H1 (cell line): ENCODE results near the gene GRIA4. TPM values are rescaled to one million over a fixed set of nuclear protein-coding genes. Genes with fewer than 3 reads are reported as not detected.

Experiments
- CTCF ChIA-PET: fragments of 300-600 bp; sonication (Branson Sonifier 250); formaldehyde crosslinking; loops from one replicate; lab custom pipeline; 2021; ENCODE audit not compliant: partially characterized antibody; lab: Charles Lee
- POLR2A ChIA-PET: fragments of 300-600 bp; sonication (Branson Sonifier 250); formaldehyde crosslinking; loops from one replicate; lab custom pipeline; 2021; ENCODE audit warnings: inconsistent platforms; ENCODE audit not compliant: partially characterized antibody; lab: Charles Lee
- DNase-seq, 2 experiments: peaks; one replicate each; pipeline versions ENCODE4 v3.0.0 to v3.0.0-alpha.2; 2010 to 2022; ENCODE audit warnings: low spot score in 2 of 2, low read depth in 1 of 2, mixed read lengths in 1 of 2
- FAIRE-seq: peaks from 2 replicates; lab custom pipeline; 2011; peaks lifted over from hg19 to GRCh38; lab: Jason Lieb, UNC
- H2AFZ ChIP-seq: 2 replicates; pipeline ENCODE4 v1.8.1; 2012; ENCODE audit warnings: low read length, inconsistent platforms
- H2AK5ac ChIP-seq: 2 replicates; pipeline ENCODE4 v1.6.1; 2013; ENCODE audit warnings: low read depth, low read length
- H2BK120ac ChIP-seq: replicated peaks from 2 replicates; pipeline ENCODE3; 2013; ENCODE audit warnings: low read depth, low read length, inconsistent platforms
- H2BK12ac ChIP-seq: 2 replicates; pipeline ENCODE4 v1.6.1; 2013; ENCODE audit warnings: low read depth, low read length
- H2BK15ac ChIP-seq: 2 replicates; pipeline ENCODE4 v1.6.1; 2013; ENCODE audit warnings: low read length
- H2BK20ac ChIP-seq: 2 replicates; pipeline ENCODE4 v1.6.1; 2013; ENCODE audit warnings: low read length
- H2BK5ac ChIP-seq: 2 replicates; pipeline ENCODE4 v1.6.1; 2013; ENCODE audit warnings: low read depth, low read length
- H3K14ac ChIP-seq: 2 replicates; pipeline ENCODE4 v1.6.1; 2013; ENCODE audit warnings: inconsistent platforms; ENCODE audit not compliant: insufficient read length
- H3K18ac ChIP-seq: 2 replicates; pipeline ENCODE4 v1.6.1; 2013; ENCODE audit warnings: low read length; ENCODE audit errors: extremely low read depth
- H3K23ac ChIP-seq: 2 replicates; pipeline ENCODE4 v1.6.1; 2013; ENCODE audit warnings: inconsistent platforms; ENCODE audit not compliant: insufficient read length
- H3K23me2 ChIP-seq: 2 replicates; pipeline ENCODE4 v1.6.1; 2013; ENCODE audit warnings: low read depth, low read length
- H3K27ac ChIP-seq: 2 replicates; pipeline ENCODE4 v1.6.1; 2011; ENCODE audit warnings: low read depth, low read length, inconsistent platforms
- H3K27me3 ChIP-seq, 4 experiments: replicated peaks in 1 of 4; 1 replicate in 1 of 4; 2 replicates in 3 of 4; pipeline versions ENCODE4 v1.6.1 to v1.8.1; 2011 to 2013; ENCODE audit warnings: low read length in 3 of 4, mild to moderate bottlenecking in 3 of 4, inconsistent platforms in 2 of 4, mixed read lengths in 2 of 4, moderate library complexity in 1 of 4; ENCODE audit not compliant: control insufficient read depth in 3 of 4, insufficient read depth in 3 of 4; ENCODE audit errors: extremely low read depth in 1 of 4
- H3K36me3 ChIP-seq, 4 experiments: 2 replicates each; pipeline versions ENCODE4 v1.6.1 to v1.8.1; 2011 to 2013; ENCODE audit warnings: mild to moderate bottlenecking in 4 of 4, low read length in 3 of 4, moderate library complexity in 2 of 4, control low read depth in 1 of 4, inconsistent platforms in 1 of 4; ENCODE audit not compliant: insufficient read depth in 4 of 4, control insufficient read depth in 2 of 4
- H3K4ac ChIP-seq: replicated peaks from 2 replicates; pipeline ENCODE3; 2013; ENCODE audit warnings: low read length, low read depth, mixed read lengths, inconsistent platforms; ENCODE audit not compliant: insufficient read length
- H3K4me1 ChIP-seq, 4 experiments: replicated peaks in 1 of 4; 1 replicate in 1 of 4; 2 replicates in 3 of 4; pipeline versions ENCODE4 v1.6.1 to v1.8.1; 2011 to 2013; ENCODE audit warnings: low read length in 3 of 4, inconsistent platforms in 2 of 4, mixed read lengths in 1 of 4; ENCODE audit not compliant: insufficient read depth in 4 of 4, control insufficient read depth in 3 of 4
- H3K4me2 ChIP-seq, 2 experiments: 2 replicates each; pipeline versions ENCODE4 v1.6.1 to v1.8.1; 2011 to 2013; ENCODE audit warnings: low read depth in 2 of 2, low read length in 2 of 2, control low read depth in 1 of 2, inconsistent platforms in 1 of 2, mild to moderate bottlenecking in 1 of 2; ENCODE audit not compliant: insufficient read depth in 1 of 2
- H3K4me3 ChIP-seq, 4 experiments: fragments of 200-600, 300-600 bp in 1 of 4; sonication (generic), shearing (Covaris generic), sonication (Bioruptor Twin) in 1 of 4; 2 replicates each; pipeline versions ENCODE4 v1.5.1 to v1.8.1; 2011 to 2016; ENCODE audit warnings: low read length in 4 of 4, low read depth in 3 of 4, control low read depth in 2 of 4, inconsistent platforms in 2 of 4, mild to moderate bottlenecking in 2 of 4, mixed read lengths in 1 of 4, moderate library complexity in 1 of 4; ENCODE audit not compliant: insufficient read depth in 2 of 4; ENCODE audit errors: extremely low read depth in 1 of 4
- H3K56ac ChIP-seq: replicated peaks from 2 replicates; pipeline ENCODE3; 2013; ENCODE audit warnings: low read depth, mild to moderate bottlenecking, mixed read lengths, low read length, inconsistent platforms; ENCODE audit not compliant: insufficient read length
- H3K79me1 ChIP-seq: 2 replicates; pipeline ENCODE4 v1.6.1; 2013; ENCODE audit warnings: low read depth, low read length, control low read depth
- H3K79me2 ChIP-seq, 2 experiments: 2 replicates each; pipeline versions ENCODE4 v1.6.1 to v1.8.1; 2012 to 2013; ENCODE audit warnings: low read length in 2 of 2, mild to moderate bottlenecking in 2 of 2, inconsistent platforms in 1 of 2; ENCODE audit not compliant: insufficient read depth in 2 of 2, control insufficient read depth in 1 of 2
- H3K9ac ChIP-seq, 4 experiments: replicated peaks in 1 of 4; 1 replicate in 1 of 4; 2 replicates in 3 of 4; pipeline versions ENCODE4 v1.6.1 to v1.8.1; 2011 to 2013; ENCODE audit warnings: low read depth in 3 of 4, low read length in 3 of 4, control low read depth in 2 of 4, mild to moderate bottlenecking in 2 of 4, moderate library complexity in 2 of 4, inconsistent platforms in 1 of 4; ENCODE audit errors: extremely low read depth in 1 of 4
- H3K9me3 ChIP-seq, 2 experiments: 2 replicates each; pipeline versions ENCODE4 v1.6.1 to v1.8.1; 2012 to 2013; ENCODE audit warnings: mild to moderate bottlenecking in 2 of 2, moderate library complexity in 2 of 2, control low read depth in 1 of 2, inconsistent platforms in 1 of 2, low read depth in 1 of 2, low read length in 1 of 2, mixed read lengths in 1 of 2; ENCODE audit not compliant: insufficient read depth in 2 of 2
- H4K20me1 ChIP-seq, 2 experiments: replicated peaks in 1 of 2; 2 replicates each; pipeline versions ENCODE3 to v1.8.1; 2011 to 2013; ENCODE audit warnings: inconsistent platforms in 2 of 2, low read length in 2 of 2, mild to moderate bottlenecking in 1 of 2; ENCODE audit not compliant: insufficient read depth in 2 of 2, control insufficient read depth in 1 of 2
- H4K5ac ChIP-seq: 2 replicates; pipeline ENCODE4 v1.6.1; 2013; ENCODE audit warnings: low read length, low read depth, mixed read lengths, inconsistent platforms; ENCODE audit not compliant: insufficient read length
- H4K8ac ChIP-seq: 2 replicates; pipeline ENCODE4 v1.8.0; 2013; ENCODE audit warnings: mild to moderate bottlenecking, moderate library complexity, low read length, inconsistent platforms; ENCODE audit not compliant: insufficient read depth; ENCODE audit errors: extremely low read depth
- H4K91ac ChIP-seq: replicated peaks from 2 replicates; pipeline ENCODE3; 2013; ENCODE audit warnings: low read length, mixed read lengths, inconsistent platforms; ENCODE audit not compliant: insufficient read length
- CBX8 ChIP-seq: fragments of 300-800, 300-1000 bp; sonication (generic); IDR thresholded peaks from 2 replicates; pipeline ENCODE4 v1.7.1; 2016; ENCODE audit warnings: low read depth, low read length, borderline replicate concordance
- CEBPB ChIP-seq: IDR thresholded peaks from 2 replicates; pipeline ENCODE4 v1.6.1; 2012; ENCODE audit warnings: low read depth, low read length
- CHD1 ChIP-seq: IDR thresholded peaks from 2 replicates; pipeline ENCODE4 v1.6.1; 2012; ENCODE audit warnings: low read depth, low read length, improper control_type of control experiment
- EP300 ChIP-seq, 2 experiments: IDR thresholded peaks; 1 replicate in 1 of 2; 2 replicates in 1 of 2; pipeline ENCODE4 v1.6.1; 2011 to 2012; ENCODE audit warnings: low read depth in 2 of 2, low read length in 2 of 2, mild to moderate bottlenecking in 2 of 2, borderline replicate concordance in 1 of 2, inconsistent platforms in 1 of 2, moderate library complexity in 1 of 2
- GABPA ChIP-seq: IDR thresholded peaks from 2 replicates; pipeline ENCODE4 v1.6.1; 2011; ENCODE audit warnings: mild to moderate bottlenecking, low read length, moderate library complexity, borderline replicate concordance; ENCODE audit not compliant: insufficient read depth
- JUND ChIP-seq: IDR thresholded peaks from 2 replicates; pipeline ENCODE4 v1.6.1; 2011; ENCODE audit warnings: mild to moderate bottlenecking, improper control_type of control experiment, low read length
- KDM5A ChIP-seq: fragments of 200-600 bp; IDR thresholded peaks from 2 replicates; pipeline ENCODE4 v1.7.1; 2012; ENCODE audit warnings: mild to moderate bottlenecking, low read length, inconsistent platforms, mixed read lengths
- NRF1 ChIP-seq: IDR thresholded peaks from 2 replicates; pipeline ENCODE4 v1.6.1; 2011; ENCODE audit warnings: mild to moderate bottlenecking, low read depth, low read length, improper control_type of control experiment
- RXRA ChIP-seq: IDR thresholded peaks from 2 replicates; pipeline ENCODE4 v1.6.1; 2011; ENCODE audit warnings: low read depth, mild to moderate bottlenecking, low read length, moderate library complexity; ENCODE audit not compliant: insufficient read depth
- SP2 ChIP-seq: IDR thresholded peaks from 2 replicates; pipeline ENCODE4 v1.6.1; 2012; ENCODE audit warnings: mild to moderate bottlenecking, low read length, inconsistent platforms
- WGBS, 2 experiments: shearing (Covaris generic) in 1 of 2; methylation state at CpG; one replicate each; pipeline versions ENCODE4 v1.1.6 to v1.1.7; 2013 to 2015; ENCODE audit warnings: low lambda C conversion rate in 2 of 2, mixed read lengths in 2 of 2, inconsistent platforms in 1 of 2, low coverage in 1 of 2, missing lambda C conversion rate in 1 of 2; ENCODE audit not compliant: insufficient replicate concordance in 2 of 2, insufficient coverage in 1 of 2, insufficient read length in 1 of 2; ENCODE audit errors: extremely low coverage in 1 of 2, missing lambda C conversion rate in 1 of 2; 5-methylcytosine and 5-hydroxymethylcytosine counted together
- polyA plus RNA-seq, 7 experiments: library from polyadenylated mRNA; depleted of rRNA in 3 of 7; stranded (reverse) in 5 of 7; unstranded in 2 of 7; fragments of >200 nt in 5 of 7; fragments of 200-250 nt in 2 of 7; gene quantifications; 1 replicate in 5 of 7; 2 replicates in 1 of 7; 4 replicates in 1 of 7; pipeline versions ENCODE4 v1.2.1 to v1.2.3, GENCODE V29; 2011 to 2013; ENCODE audit warnings: missing spikeins in 2 of 7, mixed read lengths in 2 of 7
- total RNA-seq: library from RNA; stranded (reverse); fragmentation: NEBNext Ultra II Directional; extraction: Animal tissue kit (Norgen Biotek cat#: 25700); gene quantifications from 2 replicates; pipeline ENCODE4 v1.2.1, GENCODE V29; 2021
- TF ChIP-seq, protein P1 (sequence below): IDR thresholded peaks from 2 replicates; pipeline ENCODE4 v1.6.1; 2011; ENCODE audit warnings: low read depth, mild to moderate bottlenecking, low read length; ENCODE audit not compliant: insufficient read depth
- TF ChIP-seq, protein P2 (sequence below): IDR thresholded peaks from 2 replicates; pipeline ENCODE4 v1.6.1; 2011; ENCODE audit warnings: low read length, improper control_type of control experiment

Gene GRIA4
- total and polyA plus RNA-seq, 2 of the 8 experiments (the other 6 are each of a cell fraction or from before 2014, with no cell fraction given) = 12.5 to 21.8 TPM

DNA sequence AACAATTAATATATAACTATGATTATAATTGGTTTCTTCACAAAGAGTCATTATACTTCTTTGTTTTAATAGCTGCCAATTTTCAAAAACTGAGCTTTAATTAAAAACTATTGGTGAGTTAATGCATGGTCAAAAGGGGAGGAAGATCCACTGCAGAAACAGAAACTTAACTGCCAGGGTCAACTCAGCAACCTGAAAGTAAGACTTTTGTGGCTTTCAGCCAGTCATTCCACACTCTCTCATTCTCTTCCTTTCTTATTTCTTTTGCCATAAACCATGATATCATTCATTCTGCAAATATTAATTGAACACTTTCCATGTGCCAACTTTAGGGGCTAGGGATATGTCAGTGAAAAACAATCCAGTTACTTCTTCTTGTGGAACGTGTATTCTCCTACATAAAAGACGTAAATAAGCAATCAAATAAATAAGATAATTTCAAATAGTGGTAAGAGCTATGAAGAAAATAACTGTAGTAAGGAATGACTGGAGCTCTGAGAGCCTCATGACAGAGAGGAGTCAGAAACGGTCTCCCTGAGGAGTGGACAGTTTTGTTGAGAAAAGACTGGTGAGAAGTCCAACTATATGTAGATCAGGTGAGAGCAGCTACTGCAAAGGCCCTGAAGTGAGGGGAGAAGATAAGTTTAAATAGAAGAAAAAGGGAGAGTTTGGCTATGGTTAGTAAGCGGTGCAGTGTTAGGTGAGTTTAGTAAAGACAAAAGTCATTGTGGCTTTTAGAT is 130.5 kb downstream of the GRIA4 start:
- no peaks in the 10 kb centered on the region for H3K36me3 ChIP-seq
- no peaks in the 10 kb centered on the region for H3K27me3 ChIP-seq
- H3K4me3 ChIP-seq = no peak overlapping the region
- no peak for DNase-seq
- H4K20me1 ChIP-seq = no peaks in the 10 kb centered on the region
- CTCF ChIA-PET = interaction anchor here (0.6 to 1.7 kb wide), 2 partner anchors 22 to 27 kb away, joined by 3 read pairs; no protein-coding TSS in a partner anchor
- POLR2A ChIA-PET = no interaction called here
- no peak overlapping the region for H2BK12ac ChIP-seq
- H4K5ac ChIP-seq = no peak overlapping the region
- no peak overlapping the region for H2AK5ac ChIP-seq
- no peak overlapping the region for H2BK5ac ChIP-seq
- no peak overlapping the region for H3K4me2 ChIP-seq
- H3K18ac ChIP-seq = no peak overlapping the region
- H3K23ac ChIP-seq = no peak overlapping the region
- no peaks in the 10 kb centered on the region for H3K9me3 ChIP-seq
- H2AFZ ChIP-seq = no peak overlapping the region
- no peak overlapping the region for H3K27ac ChIP-seq
- H3K4ac ChIP-seq = no peak overlapping the region
- no peak overlapping the region for H3K14ac ChIP-seq
- no peak overlapping the region for H2BK20ac ChIP-seq
- H3K9ac ChIP-seq = no peak overlapping the region
- no peaks in the 10 kb centered on the region for H3K23me2 ChIP-seq
- H3K4me1 ChIP-seq = no peaks in the 10 kb centered on the region
- no peak overlapping the region for H4K8ac ChIP-seq
- no peaks in the 10 kb centered on the region for H3K79me1 ChIP-seq
- no peak overlapping the region for H2BK120ac ChIP-seq
- WGBS, 2 experiments = 90 to 100% methylated on average over 1 to 4 of the region's 4 CpGs
- no peak overlapping the region for H4K91ac ChIP-seq
- no peak overlapping the region for H2BK15ac ChIP-seq
- no peaks in the 10 kb centered on the region for H3K79me2 ChIP-seq
- FAIRE-seq = no peak
- no peak overlapping the region for H3K56ac ChIP-seq
- TF ChIP-seq CBX8 (no peak), NRF1 (no peak), KDM5A (no peak), JUND (no peak), CEBPB (no peak), RXRA (no peak), SP2 (no peak), GABPA (no peak), CHD1 (no peak), EP300 (IDR thresholded peaks at IDR 0.05; ENCODE audit: borderline replicate concordance in 1 of 2, low read depth in 2 of 2, low read length in 2 of 2) (no peak)
- TF ChIP-seq, protein P1, sequence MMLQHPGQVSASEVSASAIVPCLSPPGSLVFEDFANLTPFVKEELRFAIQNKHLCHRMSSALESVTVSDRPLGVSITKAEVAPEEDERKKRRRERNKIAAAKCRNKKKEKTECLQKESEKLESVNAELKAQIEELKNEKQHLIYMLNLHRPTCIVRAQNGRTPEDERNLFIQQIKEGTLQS = no peak
- TF ChIP-seq, protein P2, sequence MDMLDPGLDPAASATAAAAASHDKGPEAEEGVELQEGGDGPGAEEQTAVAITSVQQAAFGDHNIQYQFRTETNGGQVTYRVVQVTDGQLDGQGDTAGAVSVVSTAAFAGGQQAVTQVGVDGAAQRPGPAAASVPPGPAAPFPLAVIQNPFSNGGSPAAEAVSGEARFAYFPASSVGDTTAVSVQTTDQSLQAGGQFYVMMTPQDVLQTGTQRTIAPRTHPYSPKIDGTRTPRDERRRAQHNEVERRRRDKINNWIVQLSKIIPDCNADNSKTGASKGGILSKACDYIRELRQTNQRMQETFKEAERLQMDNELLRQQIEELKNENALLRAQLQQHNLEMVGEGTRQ = no peak
